ENCODE measurements around the gene MAP3K7.

GRCh38 chr6:90495216-90495817 lies 91.6 kb downstream of the MAP3K7 start:
- TF ChIP-seq CTCF (IDR thresholded peaks at IDR 0.05; ENCODE audit: low read depth, low read length, missing input control): no peak
- no peak for TF ChIP-seq ATF3 (IDR thresholded peaks at IDR 0.05)
- no peak for TF ChIP-seq EGR1 (IDR thresholded peaks at IDR 0.05; ENCODE audit: low read depth in 2 of 2)
- no peak for TF ChIP-seq MAX (IDR thresholded peaks at IDR 0.05)
- no peak for TF ChIP-seq SP1 (IDR thresholded peaks at IDR 0.05)
- TF ChIP-seq TAF1 (conservative IDR thresholded peaks at IDR 0.05): no peak

All from liver (tissue), 3 donors.